ENCODE measurements around the gene ATP6V0E1. TPM values are rescaled to one million over a fixed set of nuclear protein-coding genes. Genes with fewer than 3 reads are reported as not detected.

The ATP6V0E1 gene
- total RNA-seq, 1 experiment from 2014 or later, result 304 TPM

DNA sequence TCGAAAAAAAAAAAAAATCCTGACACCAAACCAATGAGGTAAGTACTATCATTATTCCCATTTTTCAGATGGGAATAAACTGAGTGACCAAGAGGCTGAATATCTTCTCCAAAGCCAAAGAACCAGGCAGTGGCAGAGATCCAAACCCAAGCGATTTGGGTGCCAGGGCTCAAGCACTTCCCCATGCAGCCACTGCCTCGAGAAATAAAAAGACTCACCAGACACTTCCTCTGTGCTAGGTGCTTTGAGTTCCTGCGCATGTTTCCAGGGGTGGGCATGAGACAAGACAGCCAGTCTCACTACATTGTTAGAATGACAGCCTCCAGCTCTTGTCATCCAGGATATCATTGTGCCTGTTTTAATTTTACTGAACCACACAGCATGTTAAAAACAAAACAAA is 26.6 kb upstream of the ATP6V0E1 start:
- DNase-seq (ENCODE audit: low spot score), result no peak

DNA sequence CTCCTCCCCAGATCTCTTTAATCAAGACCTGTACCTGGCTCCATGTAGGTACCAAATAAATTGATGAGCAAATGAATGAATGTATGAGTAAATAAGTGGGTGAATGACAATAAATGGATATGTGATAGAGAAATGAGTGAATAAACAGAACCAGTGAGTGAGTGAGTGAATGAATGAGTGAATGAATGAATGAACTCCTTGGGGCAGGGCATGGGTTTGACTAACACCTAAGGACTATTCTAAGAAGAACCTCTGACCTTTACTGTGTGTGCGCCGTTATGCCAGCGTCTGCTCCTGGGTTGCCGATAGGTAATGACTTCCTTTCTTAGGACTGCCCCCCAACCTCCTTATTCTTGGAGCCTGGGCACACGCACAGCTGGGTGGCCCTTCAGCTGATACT is 26.1 kb upstream of the ATP6V0E1 start:
- DNase-seq (ENCODE audit: low spot score), result no peak

DNA sequence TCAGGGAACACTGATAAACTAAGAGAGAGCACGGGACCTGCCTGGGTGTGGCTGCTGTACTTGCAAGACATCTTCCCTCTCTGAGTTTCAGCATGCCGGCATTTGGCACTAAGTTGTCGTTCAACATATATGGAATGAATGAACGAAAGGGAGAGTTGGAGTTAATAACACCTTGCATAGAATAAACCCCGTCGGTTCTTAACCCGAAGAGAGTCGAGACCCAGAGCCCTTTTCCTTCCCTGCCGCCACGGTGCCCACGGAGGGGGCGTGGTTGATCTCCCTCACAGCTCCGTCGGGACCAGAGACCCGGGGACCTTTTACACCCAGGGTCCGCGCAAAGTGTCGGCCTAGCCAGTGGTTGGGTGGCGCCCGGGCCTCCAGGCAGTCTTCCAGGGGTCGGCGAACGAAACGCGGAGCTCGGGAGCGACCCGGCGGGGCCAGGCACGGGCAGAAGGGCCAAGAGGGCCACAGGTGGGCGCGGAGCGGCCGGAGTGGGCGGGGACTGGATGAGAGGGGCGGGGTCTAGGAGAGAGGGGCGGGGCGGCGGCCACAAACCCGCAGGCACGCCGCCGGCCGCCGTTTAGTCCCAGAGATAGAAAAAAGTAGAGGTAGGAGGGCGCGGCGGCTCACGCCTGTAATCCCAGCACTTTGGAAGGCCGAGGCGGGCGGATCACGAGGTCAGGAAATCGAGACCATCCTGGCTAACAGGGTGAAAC is 25.1 kb upstream of the ATP6V0E1 start:
- no peak for DNase-seq (ENCODE audit: low spot score)

DNA sequence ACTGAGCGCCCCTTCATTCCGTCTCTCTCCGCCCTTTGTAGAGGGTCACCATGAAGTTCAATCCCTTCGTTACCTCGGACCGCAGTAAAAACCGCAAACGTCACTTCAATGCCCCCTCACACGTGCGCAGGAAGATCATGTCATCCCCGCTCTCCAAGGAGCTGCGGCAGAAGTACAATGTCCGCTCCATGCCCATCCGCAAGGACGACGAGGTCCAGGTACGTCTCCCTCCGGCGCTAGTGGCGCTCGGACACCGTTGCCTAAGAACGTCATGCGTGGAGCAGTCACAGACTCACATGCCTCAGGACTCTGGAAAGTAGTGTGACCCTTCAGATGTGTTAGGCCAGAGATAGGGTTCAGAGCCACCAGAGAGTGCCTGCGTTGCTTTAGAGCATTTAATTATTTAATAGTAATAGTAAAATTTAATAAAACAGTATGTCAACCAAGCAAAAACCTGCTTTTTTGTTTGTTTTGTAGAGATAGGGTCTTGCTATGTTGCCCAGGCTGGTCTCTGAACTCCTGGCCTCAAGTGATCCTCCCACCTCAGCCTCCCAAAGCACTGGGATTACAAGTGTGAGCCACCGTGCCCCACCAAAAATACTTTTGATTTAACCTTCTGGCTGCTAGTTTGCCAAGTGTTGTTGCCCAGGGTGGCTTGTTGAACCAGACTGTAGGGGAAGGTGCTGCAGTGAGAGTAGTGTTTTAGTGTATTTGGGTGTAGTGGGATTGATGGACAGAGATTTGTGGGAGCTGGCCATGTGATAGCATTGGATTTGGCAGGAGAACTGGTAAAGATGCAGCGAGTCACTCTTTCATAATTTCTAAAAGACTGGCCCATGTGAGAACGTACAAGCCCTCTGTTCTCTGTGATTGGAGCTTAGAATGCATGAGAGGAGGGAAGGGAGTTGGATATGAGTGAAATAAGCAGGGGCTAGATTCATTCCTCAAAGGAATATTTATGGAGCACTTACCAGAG is 23.5 kb upstream of the ATP6V0E1 start:
- no peak for DNase-seq (ENCODE audit: low spot score)

DNA sequence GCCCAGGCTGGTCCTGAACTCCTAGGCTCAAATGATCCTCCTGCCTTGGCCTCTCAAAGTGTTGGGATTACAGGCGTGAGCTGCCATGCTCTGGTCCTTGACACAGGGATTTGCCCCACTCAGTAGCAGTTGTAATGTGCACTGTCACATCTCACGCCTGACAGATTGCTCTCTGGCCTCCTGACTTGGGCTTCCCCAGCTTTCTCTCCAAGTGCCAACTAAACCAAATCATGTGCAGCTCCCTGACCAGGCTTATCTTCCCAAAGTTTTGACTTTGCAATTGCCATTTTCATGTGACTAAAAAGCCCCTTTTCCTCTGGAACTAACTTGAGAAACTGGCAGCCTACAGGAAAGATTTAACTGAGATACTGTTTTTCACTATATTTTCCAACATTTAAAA is 13.7 kb upstream of the ATP6V0E1 start:
- DNase-seq (ENCODE audit: low spot score), result no peak

DNA sequence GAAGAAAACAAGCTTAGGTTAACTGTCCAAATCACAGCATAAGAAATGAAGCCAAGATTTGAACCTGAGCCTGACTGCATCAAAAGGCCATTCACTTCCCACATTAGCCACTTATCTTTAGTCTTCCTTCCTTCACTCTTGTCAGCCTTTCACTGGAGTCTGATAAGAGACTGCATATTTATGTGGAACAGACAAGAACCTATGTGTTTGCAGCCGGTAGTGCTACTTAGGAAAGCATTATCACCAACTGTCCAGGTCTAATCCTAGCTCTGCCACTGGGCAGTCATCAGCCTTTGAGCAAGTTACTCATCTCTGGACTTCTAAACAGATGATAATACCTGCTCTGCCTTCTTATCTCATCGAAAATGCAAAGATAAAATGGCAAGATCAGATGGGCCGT is 12.1 kb upstream of the ATP6V0E1 start:
- no peak for DNase-seq (ENCODE audit: low spot score)

DNA sequence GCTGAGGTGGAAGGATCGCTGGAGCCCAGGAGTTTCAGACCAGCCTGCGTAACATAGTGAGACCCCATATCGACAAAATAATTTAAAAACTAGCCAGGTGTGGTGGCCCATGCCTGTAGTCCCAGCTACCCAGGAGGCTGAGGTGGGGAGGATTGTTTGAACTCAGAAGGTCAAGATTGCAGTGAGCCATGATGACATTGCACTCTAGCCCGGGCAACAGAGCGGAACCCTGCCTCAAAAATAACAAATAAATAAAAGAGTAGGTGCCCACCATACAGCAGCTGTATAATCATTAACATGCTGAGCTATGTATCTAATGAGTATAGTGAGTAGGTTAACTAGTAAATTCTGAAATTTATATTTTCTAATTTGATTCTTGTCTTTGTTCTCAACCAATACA is 11.0 kb upstream of the ATP6V0E1 start:
- no peak for DNase-seq (ENCODE audit: low spot score)

DNA sequence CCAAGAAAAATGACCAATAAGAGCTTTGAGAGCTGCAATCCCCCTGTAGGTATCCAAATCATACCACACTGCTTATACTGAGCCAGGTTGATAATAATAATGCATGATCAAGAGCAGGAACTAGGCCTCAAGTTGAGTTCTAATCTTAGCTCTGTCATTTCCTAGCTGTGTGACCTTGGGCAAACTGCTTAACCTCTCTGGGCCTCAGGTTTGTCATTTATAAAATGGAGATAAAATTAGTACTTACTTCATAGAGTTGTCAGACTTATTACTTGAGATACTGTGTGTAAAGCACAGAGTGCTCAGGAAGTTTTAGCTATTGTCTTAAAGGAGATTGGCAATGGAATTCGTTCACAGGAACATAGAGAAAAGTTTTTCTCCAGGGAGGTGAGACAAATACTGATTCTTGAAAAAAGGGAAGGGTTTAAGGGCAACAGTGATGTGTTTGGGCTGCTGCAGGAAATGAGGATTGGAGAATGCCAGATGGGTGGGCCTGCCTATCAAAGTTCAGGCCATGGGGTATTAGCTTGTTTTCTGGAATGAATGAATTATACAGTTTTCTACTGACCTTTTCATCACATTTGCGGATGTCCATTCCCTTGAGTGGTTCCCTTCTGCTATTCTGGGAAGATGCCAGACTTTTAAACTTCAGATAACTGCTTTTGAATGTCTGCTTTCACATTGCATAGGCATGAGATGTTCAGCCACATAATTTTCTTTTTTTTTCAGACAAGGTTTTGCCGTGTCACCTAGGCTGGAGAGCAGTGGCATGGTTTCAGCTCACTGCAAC is 10.2 kb upstream of the ATP6V0E1 start:
- DNase-seq (ENCODE audit: low spot score), result no peak

DNA sequence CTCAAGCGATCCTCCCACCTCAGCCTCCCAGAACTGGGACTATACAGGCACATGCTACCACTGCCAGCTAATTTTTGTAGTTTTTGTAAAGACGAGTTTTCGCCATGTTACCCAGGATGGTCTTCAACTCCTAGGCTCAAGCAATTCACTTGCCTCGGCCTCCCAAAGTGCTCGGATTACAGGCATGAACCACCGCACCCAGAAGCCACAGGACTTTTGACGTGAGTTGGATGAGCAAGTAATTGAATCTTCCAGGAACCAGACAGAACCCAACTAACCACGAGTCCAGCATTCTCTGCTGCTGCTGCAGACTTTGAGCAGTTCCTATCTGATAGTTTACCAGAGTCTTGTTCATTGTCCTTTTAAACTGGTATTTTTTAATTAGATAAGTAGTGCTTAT is 9.6 kb upstream of the ATP6V0E1 start:
- DNase-seq (ENCODE audit: low spot score), result no peak

DNA sequence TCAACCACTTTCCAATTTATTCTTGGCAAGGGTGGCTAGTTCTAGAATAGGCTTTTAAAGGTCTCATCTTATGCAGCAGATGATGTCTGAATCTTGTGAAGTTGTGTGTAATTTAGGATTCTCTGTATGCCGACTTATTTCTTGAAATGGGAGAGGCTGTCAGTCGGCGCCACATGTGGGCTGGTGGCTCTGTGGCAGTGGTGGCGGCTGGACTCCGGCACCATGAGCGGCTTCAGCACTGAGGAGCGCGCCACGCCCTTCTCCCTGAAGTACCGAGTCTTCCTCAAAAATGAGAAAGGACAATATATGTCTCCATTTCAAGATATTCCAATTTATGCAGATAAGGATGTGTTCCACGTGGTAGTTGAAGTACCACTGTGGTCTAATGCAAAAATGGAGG is 8.3 kb upstream of the ATP6V0E1 start:
- DNase-seq (ENCODE audit: low spot score), result no peak

DNA sequence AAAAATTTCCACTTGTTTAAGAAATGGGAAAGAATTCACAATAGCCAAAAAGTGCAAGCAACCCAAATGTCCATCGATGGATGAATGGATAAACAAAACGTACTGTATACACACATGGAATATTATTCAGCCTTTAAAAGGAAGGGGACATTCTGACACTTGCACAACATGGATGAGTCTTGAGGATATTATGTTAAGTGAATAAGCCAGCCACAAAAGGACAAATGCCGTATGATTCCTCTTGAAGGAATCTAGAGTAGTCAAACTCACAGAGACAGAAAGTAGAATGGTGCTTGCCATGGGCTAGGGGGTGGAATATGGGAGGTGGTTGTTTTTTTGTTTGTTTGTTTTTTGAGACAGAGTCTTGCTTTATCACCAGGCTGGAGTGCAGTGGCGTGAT is 3.8 kb upstream of the ATP6V0E1 start:
- DNase-seq (ENCODE audit: low spot score), result no peak

DNA sequence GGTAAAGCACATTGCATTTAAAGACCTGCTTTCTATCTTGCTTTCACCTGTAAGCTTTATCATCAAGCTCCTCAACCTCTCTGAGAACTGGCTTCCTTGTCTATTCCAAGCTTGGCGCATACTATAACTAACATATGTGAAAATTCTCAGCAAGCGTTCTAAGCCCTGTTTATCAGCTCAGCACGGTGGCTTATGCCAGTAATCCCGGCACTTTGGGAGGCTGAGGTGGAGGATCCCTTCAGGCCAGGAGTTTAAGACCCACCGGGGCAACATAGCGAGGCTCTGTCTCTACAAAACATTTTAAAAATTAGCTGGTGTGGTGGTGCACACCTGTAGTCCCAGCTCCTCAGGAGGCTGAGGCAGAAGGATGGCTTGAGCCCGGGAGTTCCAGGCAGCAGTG is 1.6 kb upstream of the ATP6V0E1 start:
- DNase-seq (ENCODE audit: low spot score), result no peak

DNA sequence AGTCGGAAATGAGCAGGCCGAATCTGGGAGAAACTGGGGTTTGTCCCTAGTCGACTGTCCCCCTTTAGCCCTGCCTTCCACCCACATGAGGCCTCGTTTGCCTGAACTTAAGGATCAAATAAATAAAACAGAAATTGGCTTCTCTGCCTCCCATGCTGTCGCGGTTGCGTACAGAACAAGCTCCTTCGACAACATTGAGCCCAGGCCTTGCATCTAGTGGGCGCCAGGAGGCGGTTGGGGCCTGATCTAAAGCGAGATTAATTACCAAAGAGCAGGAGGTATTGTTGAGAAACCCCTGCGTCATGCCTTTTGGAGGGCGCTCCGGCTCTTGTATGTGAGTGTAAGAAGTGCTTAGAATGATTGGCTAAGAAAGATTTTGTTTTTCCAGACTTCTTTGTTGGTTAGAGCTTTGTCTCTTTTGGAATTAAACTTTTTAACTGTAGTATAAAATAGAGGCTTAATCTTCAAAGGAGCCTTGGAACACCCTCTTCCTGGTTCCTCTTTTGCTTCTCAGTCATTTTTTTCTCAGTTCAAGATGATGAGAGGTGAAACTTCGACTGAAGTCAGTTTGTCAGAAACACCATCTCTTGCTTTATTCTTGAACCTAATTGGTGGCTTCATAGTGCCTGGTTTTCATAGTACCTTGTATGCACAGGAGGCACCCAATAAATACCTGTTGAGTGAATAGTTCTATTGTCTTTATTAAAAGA is 828 bp downstream of the ATP6V0E1 start:
- peak; percentile 77 for DNase-seq (ENCODE audit: low spot score)

DNA sequence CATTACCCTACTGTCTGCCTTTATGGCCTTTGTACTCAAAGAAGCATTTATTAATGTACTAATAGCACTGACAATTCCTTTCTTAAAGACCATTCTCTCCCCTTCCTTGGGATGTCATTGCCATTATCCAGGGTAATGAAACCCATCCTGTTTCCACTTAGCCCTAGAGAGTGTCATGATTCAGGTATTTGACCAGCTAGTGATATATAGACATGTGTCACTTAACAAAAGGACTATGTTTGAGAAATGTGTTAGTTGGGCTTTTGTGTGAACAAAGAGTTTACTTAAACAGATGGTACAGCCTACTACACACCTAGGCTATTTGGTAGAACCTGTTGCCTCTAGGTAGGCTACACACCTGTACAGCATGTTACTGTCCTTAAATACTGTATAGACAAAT is 2.0 kb downstream of the ATP6V0E1 start:
- DNase-seq (ENCODE audit: low spot score), result no peak

DNA sequence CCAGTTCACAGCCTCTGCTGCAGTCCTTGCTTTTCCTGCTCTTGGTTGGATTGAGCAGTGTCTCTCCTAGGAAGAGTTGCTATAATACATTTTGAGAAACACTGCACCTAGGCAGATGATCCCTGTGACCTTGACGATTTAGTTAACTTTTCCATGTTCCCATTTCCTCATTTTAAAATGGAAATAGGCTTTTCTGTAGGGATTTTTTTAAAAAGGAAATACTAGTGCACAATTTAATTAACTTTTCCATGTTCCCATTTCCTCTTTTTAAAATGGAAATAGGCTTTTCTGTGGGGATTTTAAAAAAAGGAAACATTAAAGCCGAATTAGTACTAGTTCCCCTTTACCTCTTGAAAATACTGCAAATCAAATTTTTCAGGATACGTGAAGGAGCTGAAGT is 4.7 kb downstream of the ATP6V0E1 start:
- DNase-seq (ENCODE audit: low spot score), result no peak

DNA sequence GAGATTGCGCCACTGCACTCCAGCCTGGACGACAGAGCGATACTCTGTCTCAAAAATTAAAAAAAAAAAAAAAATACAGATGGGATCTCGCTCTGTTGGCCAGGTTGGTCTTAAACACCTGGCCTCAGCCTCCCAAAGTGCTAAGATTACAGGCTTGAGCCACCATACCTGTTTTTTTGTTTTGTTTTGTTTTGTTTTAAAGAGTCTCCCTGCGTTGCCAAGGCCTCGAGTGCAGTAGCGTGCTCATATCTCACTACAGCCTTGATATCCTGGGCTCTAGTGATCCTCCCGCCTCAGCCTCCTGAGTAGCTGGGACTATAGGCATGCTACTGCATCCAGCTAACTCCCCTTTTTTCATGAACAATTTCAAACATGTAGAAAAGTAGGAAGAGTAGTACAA is 7.2 kb downstream of the ATP6V0E1 start:
- DNase-seq (ENCODE audit: low spot score), result no peak

DNA sequence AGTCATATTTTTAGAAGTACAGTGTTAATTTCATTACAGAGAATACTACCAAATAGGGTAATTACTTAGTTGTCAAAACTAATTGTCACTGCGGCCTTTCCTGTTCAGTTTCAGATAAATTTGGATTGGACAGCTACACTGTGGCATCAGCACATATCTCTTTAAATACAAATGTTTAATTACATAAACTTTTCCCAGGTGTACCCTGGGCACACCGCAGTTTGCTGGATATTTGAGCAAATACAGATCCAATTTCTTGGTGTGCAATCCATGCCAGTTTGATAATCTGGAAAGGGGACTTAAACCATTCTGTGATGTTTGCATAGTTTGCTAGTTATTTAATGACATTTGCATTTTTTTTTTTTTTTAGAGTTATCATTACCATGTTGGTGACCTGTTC is 10.8 kb downstream of the ATP6V0E1 start:
- no peak for DNase-seq (ENCODE audit: low spot score)

DNA sequence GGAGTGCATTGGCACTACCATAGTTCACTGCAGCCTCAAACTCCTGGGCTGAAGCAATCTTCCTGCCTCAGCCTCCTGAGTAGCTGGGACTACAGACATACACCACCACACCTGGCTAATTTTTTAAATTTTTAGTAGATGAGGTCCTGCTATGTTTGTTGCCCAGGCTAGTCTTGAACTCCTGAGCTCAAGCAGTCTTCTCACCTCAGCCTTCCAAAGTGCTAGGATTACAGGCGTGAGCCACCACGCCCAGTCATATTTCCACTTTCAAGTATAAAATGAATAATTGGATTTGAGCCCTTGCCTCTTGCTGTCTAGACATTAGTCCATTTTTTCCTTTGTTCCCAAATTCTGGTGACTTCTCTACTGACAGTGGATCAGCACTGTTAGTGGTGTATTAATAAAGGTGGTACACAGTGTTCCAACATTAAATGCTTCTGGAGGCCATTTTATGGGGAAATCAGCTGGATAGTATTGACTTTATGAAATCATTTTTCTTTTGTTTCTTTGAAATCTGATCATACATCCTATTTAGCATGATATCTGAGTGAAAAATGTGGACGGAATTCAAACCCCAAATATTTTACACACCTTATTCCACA is 15.9 kb downstream of the ATP6V0E1 start:
- DNase-seq (ENCODE audit: low spot score), result no peak

DNA sequence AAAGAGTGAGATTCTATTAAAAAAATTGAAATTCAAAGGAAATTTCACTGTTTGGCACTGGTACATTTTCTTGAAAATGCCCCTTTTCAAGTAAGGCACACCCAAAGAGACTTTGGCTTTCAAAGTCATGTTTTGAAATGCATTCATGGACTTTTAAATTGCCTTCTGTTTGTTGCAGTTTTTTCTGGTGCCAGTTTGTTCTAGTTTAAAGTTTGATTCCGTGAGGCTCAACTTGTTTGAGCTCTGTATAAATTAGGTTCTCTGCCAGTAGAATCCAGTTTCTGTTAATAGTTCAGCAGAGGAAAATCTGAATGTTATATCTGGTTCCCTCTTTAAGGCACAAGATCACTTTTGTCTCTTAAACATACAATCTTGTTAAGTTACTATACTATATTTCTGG is 16.4 kb downstream of the ATP6V0E1 start:
- DNase-seq (ENCODE audit: low spot score), result no peak

DNA sequence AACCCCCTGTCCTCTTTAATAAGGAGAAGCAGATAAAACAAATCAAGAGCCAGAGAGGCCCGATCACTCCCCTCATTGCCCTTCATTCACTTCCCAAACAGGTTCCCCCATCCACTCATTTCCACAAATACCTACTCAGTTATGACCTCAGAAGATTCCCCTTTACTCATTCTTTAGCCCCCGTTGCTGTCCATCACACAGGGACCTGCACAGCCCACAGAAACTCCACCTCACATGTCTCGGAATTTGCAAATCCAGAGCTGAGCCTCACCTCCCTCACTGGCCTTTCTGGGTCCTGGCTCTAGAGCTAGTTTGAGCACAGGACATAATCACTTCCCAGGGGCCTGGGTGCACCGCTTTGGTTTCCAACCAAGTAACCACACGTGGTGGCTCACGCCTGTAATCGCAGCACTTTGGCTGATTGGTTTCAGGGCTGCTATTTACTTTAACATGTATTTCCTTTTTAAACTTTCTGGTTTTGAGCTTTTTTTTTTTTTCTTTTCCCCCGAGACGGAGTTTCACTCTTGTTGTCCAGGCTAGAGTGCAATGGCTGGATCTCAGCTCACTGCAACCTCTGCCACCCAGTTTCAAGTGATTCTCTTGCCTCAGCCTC is 17.8 kb downstream of the ATP6V0E1 start:
- DNase-seq (ENCODE audit: low spot score), result no peak

DNA sequence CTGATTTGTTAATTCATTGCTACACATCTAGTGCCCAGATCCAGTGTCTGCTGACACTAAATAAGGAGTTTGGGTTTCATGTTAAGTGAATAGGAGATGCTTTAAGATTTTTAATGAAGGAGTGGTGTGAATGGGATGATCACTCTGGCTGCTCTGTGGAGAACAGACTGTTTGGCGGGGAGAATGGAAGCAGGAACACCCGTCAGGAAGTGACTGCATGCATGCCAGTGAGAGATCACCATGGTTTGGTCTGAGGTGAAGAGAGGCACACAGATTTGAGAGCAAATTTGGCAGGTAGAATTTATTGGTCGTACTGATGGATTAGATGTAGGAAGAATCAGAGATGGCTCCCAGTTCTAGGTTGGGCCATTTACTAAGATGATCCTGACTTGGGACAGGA is 19.8 kb downstream of the ATP6V0E1 start:
- DNase-seq (ENCODE audit: low spot score), result no peak

Measured in H4 (cell line).